Measurements from ENCODE around the gene ENTPD1. TPM values are rescaled to one million over a fixed set of nuclear protein-coding genes. Genes with fewer than 3 reads are reported as not detected.

ENTPD1 gene
- total RNA-seq, 1 donor from 2014 or later = 68.3 TPM

GRCh38 chr10:95831076-95831475 is 75.1 kb downstream of the ENTPD1 start:
- DNase-seq (ENCODE audit: low spot score) = no peak

GRCh38 chr10:95831515-95831914 is 75.6 kb downstream of the ENTPD1 start:
- DNase-seq (ENCODE audit: low spot score) = no peak

GRCh38 chr10:95832216-95833041 is 76.5 kb downstream of the ENTPD1 start:
- DNase-seq (ENCODE audit: low spot score) = no peak

- no peak for DNase-seq (ENCODE audit: low spot score)
Measured at GRCh38 chr10:95833042-95833610, 77.2 kb downstream of the ENTPD1 start.

- no peak for DNase-seq (ENCODE audit: low spot score)
Measured at GRCh38 chr10:95834406-95834805, 78.4 kb downstream of the ENTPD1 start.

GRCh38 chr10:95835149-95835860 is 79.3 kb downstream of the ENTPD1 start:
- no peak for DNase-seq (ENCODE audit: low spot score)

- DNase-seq (ENCODE audit: low spot score) = no peak
Measured at GRCh38 chr10:95835911-95836310, 79.9 kb downstream of the ENTPD1 start.

- no peak for DNase-seq (ENCODE audit: low spot score)
Measured at GRCh38 chr10:95836610-95837355, 80.8 kb downstream of the ENTPD1 start.

- no peak for DNase-seq (ENCODE audit: low spot score)
Measured at GRCh38 chr10:95837356-95837776, 81.4 kb downstream of the ENTPD1 start.

GRCh38 chr10:95837783-95838182 is 81.8 kb downstream of the ENTPD1 start:
- peak; percentile 26 for DNase-seq (ENCODE audit: low spot score)

GRCh38 chr10:95840121-95840520 is 84.2 kb downstream of the ENTPD1 start:
- no peak for DNase-seq (ENCODE audit: low spot score)

- DNase-seq (ENCODE audit: low spot score) = no peak
Measured at GRCh38 chr10:95840681-95841080, 84.7 kb downstream of the ENTPD1 start.

- DNase-seq (ENCODE audit: low spot score) = peak; percentile 70
Measured at GRCh38 chr10:95841661-95842498, 85.9 kb downstream of the ENTPD1 start.

- DNase-seq (ENCODE audit: low spot score) = no peak
Measured at GRCh38 chr10:95845411-95845810, 89.4 kb downstream of the ENTPD1 start.

GRCh38 chr10:95847007-95847406 is 91.0 kb downstream of the ENTPD1 start:
- no peak for DNase-seq (ENCODE audit: low spot score)

GRCh38 chr10:95848841-95849240 is 92.9 kb downstream of the ENTPD1 start:
- no peak for DNase-seq (ENCODE audit: low spot score)

- DNase-seq (ENCODE audit: low spot score) = no peak
Measured at GRCh38 chr10:95850791-95851190, 94.8 kb downstream of the ENTPD1 start.

- peak; percentile 20 for DNase-seq (ENCODE audit: low spot score)
Measured at GRCh38 chr10:95860166-95860940, 104.4 kb downstream of the ENTPD1 start.

- no peak for DNase-seq (ENCODE audit: low spot score)
Measured at GRCh38 chr10:95861386-95861785, 105.4 kb downstream of the ENTPD1 start.
